Measurements from ENCODE around the gene NEU3.

GRCh38 chr11:75035256-75035655 lies 46.5 kb downstream of the NEU3 start:
- TF ChIP-seq, protein P1, sequence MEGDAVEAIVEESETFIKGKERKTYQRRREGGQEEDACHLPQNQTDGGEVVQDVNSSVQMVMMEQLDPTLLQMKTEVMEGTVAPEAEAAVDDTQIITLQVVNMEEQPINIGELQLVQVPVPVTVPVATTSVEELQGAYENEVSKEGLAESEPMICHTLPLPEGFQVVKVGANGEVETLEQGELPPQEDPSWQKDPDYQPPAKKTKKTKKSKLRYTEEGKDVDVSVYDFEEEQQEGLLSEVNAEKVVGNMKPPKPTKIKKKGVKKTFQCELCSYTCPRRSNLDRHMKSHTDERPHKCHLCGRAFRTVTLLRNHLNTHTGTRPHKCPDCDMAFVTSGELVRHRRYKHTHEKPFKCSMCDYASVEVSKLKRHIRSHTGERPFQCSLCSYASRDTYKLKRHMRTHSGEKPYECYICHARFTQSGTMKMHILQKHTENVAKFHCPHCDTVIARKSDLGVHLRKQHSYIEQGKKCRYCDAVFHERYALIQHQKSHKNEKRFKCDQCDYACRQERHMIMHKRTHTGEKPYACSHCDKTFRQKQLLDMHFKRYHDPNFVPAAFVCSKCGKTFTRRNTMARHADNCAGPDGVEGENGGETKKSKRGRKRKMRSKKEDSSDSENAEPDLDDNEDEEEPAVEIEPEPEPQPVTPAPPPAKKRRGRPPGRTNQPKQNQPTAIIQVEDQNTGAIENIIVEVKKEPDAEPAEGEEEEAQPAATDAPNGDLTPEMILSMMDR (IDR thresholded peaks at IDR 0.05): no peak
- TF ChIP-seq POLR2A (IDR thresholded peaks at IDR 0.05) (no peak), POLR2AphosphoS5 (IDR thresholded peaks at IDR 0.05) (no peak)

Measured in prostate gland (tissue), 2 donors.